Naive B cell (primary cell): ENCODE data around the gene SMIM22. TPM values are rescaled to one million over a fixed set of nuclear protein-coding genes. Genes with fewer than 3 reads are reported as not detected.

ENCODE experiments used
- ATAC-seq, 2 donors: fragments of 150-1000 bp; cut with Tn5 transposase; 2 replicates each; pipeline ENCODE4 v1.10.0; 2021; ENCODE audit warnings: low read depth in 2 of 2, mild to moderate bottlenecking in 2 of 2, moderate library complexity in 2 of 2
- DNase-seq: peaks from one replicate; pipeline ENCODE4 v3.0.0; 2022
- H3K27ac Mint-ChIP-seq, 6 donors: one replicate each; pipeline ENCODE4 v1.8.0; 2020 to 2022; ENCODE audit warnings: mild to moderate bottlenecking in 6 of 6, mixed read lengths in 6 of 6, moderate library complexity in 5 of 6, inconsistent platforms in 2 of 6
- H3K27me3 Mint-ChIP-seq, 3 donors: one replicate each; pipeline ENCODE4 v1.8.0; 2021 to 2022; ENCODE audit warnings: mixed read lengths in 3 of 3, mild to moderate bottlenecking in 1 of 3
- H3K36me3 Mint-ChIP-seq, 2 donors: one replicate each; pipeline ENCODE4 v1.8.0; 2020 to 2022; ENCODE audit warnings: mixed read lengths in 2 of 2, inconsistent platforms in 1 of 2, mild to moderate bottlenecking in 1 of 2
- H3K4me1 Mint-ChIP-seq, 3 donors: one replicate each; pipeline ENCODE4 v1.8.0; 2020 to 2022; ENCODE audit warnings: mixed read lengths in 3 of 3, inconsistent platforms in 1 of 3, mild to moderate bottlenecking in 1 of 3, moderate library complexity in 1 of 3
- H3K4me3 Mint-ChIP-seq, 8 donors: one replicate each; pipeline ENCODE4 v1.8.0; 2020 to 2022; ENCODE audit warnings: mild to moderate bottlenecking in 8 of 8, mixed read lengths in 8 of 8, moderate library complexity in 8 of 8, inconsistent platforms in 2 of 8
- H3K9me3 Mint-ChIP-seq, 7 donors: one replicate each; pipeline ENCODE4 v1.8.0; 2020 to 2022; ENCODE audit warnings: mixed read lengths in 7 of 7, mild to moderate bottlenecking in 5 of 7, inconsistent platforms in 2 of 7, moderate library complexity in 1 of 7
- polyA plus RNA-seq, 6 donors: library from polyadenylated mRNA; unstranded; fragments of 300-500 nt; fragmentation: Illumina TruSeq; gene quantifications; one replicate each; pipeline ENCODE4 v1.2.3, GENCODE V29; 2021; ENCODE audit warnings: low read depth in 6 of 6

SMIM22 gene
- polyA plus RNA-seq, 6 donors from 2014 or later = not detected

DNA sequence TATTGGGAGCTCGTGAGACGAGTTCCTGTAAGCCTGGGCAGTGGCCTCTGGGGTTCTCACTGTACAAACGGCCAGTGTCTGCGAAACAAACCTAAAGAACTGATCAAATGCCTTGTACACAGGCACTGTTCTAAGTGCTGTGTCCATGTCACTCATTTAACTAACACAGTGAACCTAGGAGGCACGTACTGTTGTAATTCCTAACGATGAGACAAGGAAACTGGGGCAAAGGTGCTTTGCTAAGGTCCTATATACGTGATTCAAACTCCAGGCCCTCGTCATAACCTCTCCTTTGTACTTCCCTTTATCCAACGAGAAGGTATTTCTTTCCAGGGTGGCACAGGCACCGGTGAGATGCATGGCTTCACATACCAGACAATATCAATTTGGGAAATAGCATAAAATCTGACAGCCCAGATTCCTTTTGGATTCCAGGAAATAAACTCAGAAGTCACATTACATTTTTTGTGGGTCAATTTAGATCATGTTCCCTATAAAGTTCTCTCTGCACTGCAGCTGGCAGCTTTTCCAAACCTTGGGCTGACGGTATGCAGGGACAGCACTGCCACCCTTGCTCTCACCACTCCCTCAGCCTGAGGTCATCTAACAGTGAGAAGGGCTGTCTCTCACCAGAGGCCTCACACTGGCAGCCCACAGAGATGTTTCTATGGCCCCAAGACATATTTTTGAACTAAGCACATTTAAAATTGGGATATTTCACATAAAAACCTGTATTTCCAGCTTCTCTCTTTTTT lies 33.6 kb downstream of the SMIM22 start:
- Mint-ChIP-seq H3K36me3 (peaks cover 27 to 39% of the 10 kb centered on the region in 2 donors), H3K9me3 (no peaks in the 10 kb centered on the region), H3K27me3 (no peaks in the 10 kb centered on the region), H3K4me1 (peaks cover 13 to 22% (median 20%) of the 10 kb centered on the region in 3 donors), H3K4me3 (no peak overlapping the region), H3K27ac (peak overlapping the region in 1 of 6 donors; percentile 24)
- DNase-seq (no peak), ATAC-seq (no peak)

- DNase-seq (no peak), ATAC-seq (no peak)
- Mint-ChIP-seq H3K4me1 (peaks cover 13 to 21% (median 17%) of the 10 kb centered on the region in 3 donors), H3K4me3 (no peak overlapping the region), H3K36me3 (peaks cover 22 to 29% of the 10 kb centered on the region in 2 donors), H3K27me3 (no peaks in the 10 kb centered on the region), H3K9me3 (no peaks in the 10 kb centered on the region), H3K27ac (peak overlapping the region in 2 of 6 donors; percentile 67 to 76)
These were observed 35.2 kb downstream of the SMIM22 start for GRCh38 chr16:4830408-4830807.

DNA sequence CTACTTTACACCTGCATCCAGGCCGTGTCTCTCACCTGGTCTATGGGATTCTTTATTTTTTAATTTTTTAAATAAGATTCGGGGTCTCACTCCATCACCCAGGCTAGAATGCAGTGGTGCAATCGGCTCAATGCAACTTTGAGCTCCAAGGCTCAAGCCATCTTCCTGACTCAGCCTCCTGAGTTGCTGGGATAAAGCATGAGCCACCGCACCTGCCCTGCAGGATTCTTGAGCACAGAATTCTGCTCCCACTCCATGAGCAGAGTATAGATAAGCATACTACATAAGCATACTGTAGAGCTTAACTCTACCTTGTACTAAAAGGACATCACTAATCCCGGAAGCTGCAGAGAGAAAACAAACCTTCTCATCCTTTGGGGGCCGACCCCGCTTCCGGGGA lies 36.4 kb downstream of the SMIM22 start:
- Mint-ChIP-seq H3K36me3 (peaks cover 22 to 27% of the 10 kb centered on the region in 2 donors), H3K9me3 (no peaks in the 10 kb centered on the region), H3K4me3 (no peak overlapping the region)

GRCh38 chr16:4832698-4833343 lies 37.7 kb downstream of the SMIM22 start:
- H3K4me3 Mint-ChIP-seq = peak overlapping the region in 2 of 8 donors; percentile 34 to 37

More for the DNA sequence above, 36.4 kb downstream of the SMIM22 start:
- Mint-ChIP-seq H3K27me3 (no peaks in the 10 kb centered on the region), H3K27ac (peak overlapping the region in 1 of 6 donors; percentile 87), H3K4me1 (peaks cover 13 to 21% (median 17%) of the 10 kb centered on the region in 3 donors)
- DNase-seq = no peak
- ATAC-seq = no peak

GRCh38 chr16:4833584-4833983 lies 38.4 kb downstream of the SMIM22 start:
- H3K27ac Mint-ChIP-seq = peak overlapping the region in 2 of 6 donors; percentile 4 to 7
- no peak overlapping the region for H3K4me3 Mint-ChIP-seq
- H3K36me3 Mint-ChIP-seq = peaks cover 22 to 27% of the 10 kb centered on the region in 2 donors
- H3K9me3 Mint-ChIP-seq = no peaks in the 10 kb centered on the region
- ATAC-seq (peak in 1 of 2 donors; percentile 64), DNase-seq (no peak)
- H3K27me3 Mint-ChIP-seq = no peaks in the 10 kb centered on the region
- peaks cover 13 to 21% (median 17%) of the 10 kb centered on the region in 3 donors for H3K4me1 Mint-ChIP-seq

More at GRCh38 chr16:4832698-4833343, 37.7 kb downstream of the SMIM22 start:
- Mint-ChIP-seq H3K9me3 (no peaks in the 10 kb centered on the region), H3K27me3 (no peaks in the 10 kb centered on the region), H3K27ac (peak overlapping the region in 3 of 6 donors; percentile 20 to 55 (median 23)), H3K4me1 (peaks cover 13 to 21% (median 17%) of the 10 kb centered on the region in 3 donors), H3K36me3 (peaks cover 22 to 27% of the 10 kb centered on the region in 2 donors)
- no peak for DNase-seq
- peak; percentile 38 to 66 for ATAC-seq

- Mint-ChIP-seq H3K9me3 (no peaks in the 10 kb centered on the region), H3K27me3 (no peaks in the 10 kb centered on the region), H3K36me3 (peaks cover 22% of the 10 kb centered on the region in 2 donors)
These were observed 41.6 kb downstream of the SMIM22 start for GRCh38 chr16:4836727-4837126.

GRCh38 chr16:4837733-4838501 lies 42.7 kb downstream of the SMIM22 start:
- H3K27me3 Mint-ChIP-seq = no peaks in the 10 kb centered on the region
- peaks cover 7 to 12% (median 8%) of the 10 kb centered on the region in 3 donors for H3K4me1 Mint-ChIP-seq
- no peaks in the 10 kb centered on the region for H3K9me3 Mint-ChIP-seq
- ATAC-seq (no peak), DNase-seq (no peak)
- peaks cover 10 to 12% of the 10 kb centered on the region in 2 donors for H3K36me3 Mint-ChIP-seq
- H3K27ac Mint-ChIP-seq = peak overlapping the region in 1 of 6 donors; percentile 70
- no peak overlapping the region for H3K4me3 Mint-ChIP-seq

More at GRCh38 chr16:4836727-4837126, 41.6 kb downstream of the SMIM22 start:
- no peak for DNase-seq
- no peak for ATAC-seq
- Mint-ChIP-seq H3K4me3 (no peak overlapping the region), H3K27ac (peak overlapping the region in 2 of 6 donors; percentile 44 to 59), H3K4me1 (peaks cover 11 to 21% (median 13%) of the 10 kb centered on the region in 3 donors)

GRCh38 chr16:4839942-4840341 lies 44.8 kb downstream of the SMIM22 start:
- peak overlapping the region in 2 of 6 donors; percentile 48 to 83 for H3K27ac Mint-ChIP-seq
- no peaks in the 10 kb centered on the region for H3K27me3 Mint-ChIP-seq
- ATAC-seq (no peak), DNase-seq (no peak)
- peaks cover 0 to 4% (median 3%) of the 10 kb centered on the region in 3 donors for H3K4me1 Mint-ChIP-seq
- H3K4me3 Mint-ChIP-seq = no peak overlapping the region
- peaks cover 9 to 12% of the 10 kb centered on the region in 2 donors for H3K36me3 Mint-ChIP-seq
- H3K9me3 Mint-ChIP-seq = no peaks in the 10 kb centered on the region

DNA sequence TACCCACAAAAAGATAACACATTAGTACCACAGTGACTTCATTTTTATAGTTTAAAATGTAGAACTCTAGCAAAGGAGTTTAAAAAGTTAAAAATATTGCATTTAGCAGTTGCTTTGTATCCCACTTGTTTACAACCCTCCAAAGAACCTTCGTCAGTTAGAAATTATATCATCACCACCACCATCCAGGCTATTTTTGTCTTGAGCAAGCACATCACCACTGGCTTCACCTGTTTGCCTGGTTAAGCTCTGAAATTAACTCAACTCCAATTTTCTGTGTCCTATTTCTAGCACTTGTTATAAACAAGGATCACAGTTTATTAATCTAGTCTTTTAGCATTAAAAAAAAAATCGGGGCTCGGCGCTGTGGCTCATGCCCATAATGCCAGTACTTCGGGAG lies 45.8 kb downstream of the SMIM22 start:
- Mint-ChIP-seq H3K27me3 (no peaks in the 10 kb centered on the region), H3K9me3 (no peaks in the 10 kb centered on the region), H3K4me1 (peaks cover 8 to 13% (median 10%) of the 10 kb centered on the region in 3 donors), H3K4me3 (no peak overlapping the region), H3K27ac (peak overlapping the region in 1 of 6 donors; percentile 34), H3K36me3 (peaks cover 9 to 12% of the 10 kb centered on the region in 2 donors)
- DNase-seq (no peak), ATAC-seq (no peak)

Other genes with a start within 250 kb of the SMIM22 start
- gene C16orf96, start 239.0 kb upstream of the SMIM22 start, polyA plus RNA-seq = under 1 TPM in 2 of 6 donors, not detected in 4; 0.09 to 0.11 TPM
- gene UBALD1, start 180.5 kb upstream of the SMIM22 start, polyA plus RNA-seq = 1 to 10 TPM; 2.6 to 7.5 (median 5.0) TPM
- 10 to 100 TPM in 1 of 6 donors, 1 to 10 TPM in 5; 3.9 to 10.6 (median 6.6) TPM for gene MGRN1, start 170.5 kb upstream of the SMIM22 start, polyA plus RNA-seq
- 100 to 1,000 TPM in 1 of 6 donors, 10 to 100 TPM in 5; 57.7 to 121 (median 76.4) TPM for gene NUDT16L1, start 101.8 kb upstream of the SMIM22 start, polyA plus RNA-seq
- 1 to 10 TPM in 5 of 6 donors, not detected in 1; 3.9 to 8.3 (median 4.4) TPM for gene ANKS3, start 61.1 kb upstream of the SMIM22 start, polyA plus RNA-seq
- under 1 TPM in 4 of 6 donors, not detected in 2; 0.30 to 0.84 (median 0.35) TPM for gene DNAAF8, start 60.8 kb upstream of the SMIM22 start, polyA plus RNA-seq
- gene ZNF500, start 28.2 kb upstream of the SMIM22 start, polyA plus RNA-seq = 10 to 100 TPM in 4 of 6 donors, 1 to 10 TPM in 1, not detected in 1; 6.7 to 19.9 (median 14.1) TPM
- not detected for gene SEPTIN12, start 7.0 kb upstream of the SMIM22 start, polyA plus RNA-seq
- gene ROGDI, start 7.3 kb downstream of the SMIM22 start, polyA plus RNA-seq = 1 to 10 TPM; 2.7 to 8.0 (median 6.1) TPM
- gene GLYR1, start 51.9 kb downstream of the SMIM22 start, polyA plus RNA-seq = 10 to 100 TPM; 27.8 to 49.6 (median 37.3) TPM
- gene UBN1, start 52.1 kb downstream of the SMIM22 start, polyA plus RNA-seq = 10 to 100 TPM in 4 of 6 donors, 1 to 10 TPM in 2; 4.3 to 19.2 (median 11.9) TPM
- 1 to 10 TPM in 2 of 6 donors, under 1 TPM in 3, not detected in 1; 0.05 to 1.3 (median 0.16) TPM for gene PPL, start 141.8 kb downstream of the SMIM22 start, polyA plus RNA-seq
- gene SEC14L5, start 163.0 kb downstream of the SMIM22 start, polyA plus RNA-seq = under 1 TPM in 3 of 6 donors, not detected in 3; 0.08 to 0.48 (median 0.43) TPM
- 10 to 100 TPM; 26.3 to 44.6 (median 33.1) TPM for gene NAGPA, start 238.6 kb downstream of the SMIM22 start, polyA plus RNA-seq